ENCODE measurements around the gene ARMH2. TPM values are rescaled to one million over a fixed set of nuclear protein-coding genes. Genes with fewer than 3 reads are reported as not detected.
"Not testable (repeated sequence)": the region's sequence is repeated elsewhere in the genome, so short reads cannot be mapped to it uniquely, and the experiment has no call there.

The ARMH2 gene
- total RNA-seq, 3 donors from 2014 or later (not counting 1 experiment from before 2014, with no cell fraction given) = 0.68 to 3.0 (median 1.2) TPM

DNA sequence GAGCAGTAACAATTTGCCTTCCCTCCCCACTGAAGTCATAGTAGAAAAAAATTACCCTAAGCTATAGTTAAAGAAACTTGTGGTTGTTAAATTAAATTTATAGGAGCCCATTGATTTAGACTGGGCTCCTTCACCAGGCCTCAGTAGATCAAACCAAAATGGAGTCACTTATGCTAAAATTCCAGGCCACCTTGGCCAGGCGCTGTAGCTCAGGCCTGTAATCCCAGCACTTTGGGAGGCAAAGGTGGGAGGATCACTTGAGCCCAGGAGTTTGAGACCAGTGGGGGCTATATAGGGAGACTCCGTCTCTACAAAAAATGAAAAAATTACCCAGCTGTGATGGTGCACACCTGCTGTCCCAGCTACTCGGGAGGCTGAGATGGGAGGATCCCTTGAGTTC, 39.0 kb downstream of the ARMH2 start:
- Mint-ChIP-seq H3K4me1 (no peaks in the 10 kb centered on the region), H3K27ac (no peak overlapping the region), H3K27me3 (ENCODE audit: low read depth in 2 of 2) (no peaks in the 10 kb centered on the region), H3K36me3 (no peaks in the 10 kb centered on the region), H3K9me3 (no peaks in the 10 kb centered on the region), H3K4me3 (no peak overlapping the region)
- WGBS (ENCODE audit: insufficient coverage) = 97% methylated on average over 3 of the region's 3 CpGs
- Histone ChIP-seq H3K4me3 (ENCODE audit: low read length) (no peak overlapping the region), H3K4me1 (ENCODE audit: control insufficient read depth, insufficient read depth, low read length) (no peaks in the 10 kb centered on the region), H3K27ac (ENCODE audit: low read length) (no peak overlapping the region), H3K9me3 (ENCODE audit: control insufficient read depth, insufficient read depth, low read length) (no peaks in the 10 kb centered on the region), H3K27me3 (ENCODE audit: control insufficient read depth, insufficient read depth, low read length) (no peaks in the 10 kb centered on the region), H3K36me3 (ENCODE audit: control insufficient read depth, insufficient read depth, low read length) (no peaks in the 10 kb centered on the region)
- intact Hi-C loops (cut with micrococcal nuclease) = no loop called here
- no peak for ATAC-seq
- TF ChIP-seq, protein P1, sequence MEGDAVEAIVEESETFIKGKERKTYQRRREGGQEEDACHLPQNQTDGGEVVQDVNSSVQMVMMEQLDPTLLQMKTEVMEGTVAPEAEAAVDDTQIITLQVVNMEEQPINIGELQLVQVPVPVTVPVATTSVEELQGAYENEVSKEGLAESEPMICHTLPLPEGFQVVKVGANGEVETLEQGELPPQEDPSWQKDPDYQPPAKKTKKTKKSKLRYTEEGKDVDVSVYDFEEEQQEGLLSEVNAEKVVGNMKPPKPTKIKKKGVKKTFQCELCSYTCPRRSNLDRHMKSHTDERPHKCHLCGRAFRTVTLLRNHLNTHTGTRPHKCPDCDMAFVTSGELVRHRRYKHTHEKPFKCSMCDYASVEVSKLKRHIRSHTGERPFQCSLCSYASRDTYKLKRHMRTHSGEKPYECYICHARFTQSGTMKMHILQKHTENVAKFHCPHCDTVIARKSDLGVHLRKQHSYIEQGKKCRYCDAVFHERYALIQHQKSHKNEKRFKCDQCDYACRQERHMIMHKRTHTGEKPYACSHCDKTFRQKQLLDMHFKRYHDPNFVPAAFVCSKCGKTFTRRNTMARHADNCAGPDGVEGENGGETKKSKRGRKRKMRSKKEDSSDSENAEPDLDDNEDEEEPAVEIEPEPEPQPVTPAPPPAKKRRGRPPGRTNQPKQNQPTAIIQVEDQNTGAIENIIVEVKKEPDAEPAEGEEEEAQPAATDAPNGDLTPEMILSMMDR (IDR thresholded peaks at IDR 0.05) = no peak
- no peak for DNase-seq

DNA sequence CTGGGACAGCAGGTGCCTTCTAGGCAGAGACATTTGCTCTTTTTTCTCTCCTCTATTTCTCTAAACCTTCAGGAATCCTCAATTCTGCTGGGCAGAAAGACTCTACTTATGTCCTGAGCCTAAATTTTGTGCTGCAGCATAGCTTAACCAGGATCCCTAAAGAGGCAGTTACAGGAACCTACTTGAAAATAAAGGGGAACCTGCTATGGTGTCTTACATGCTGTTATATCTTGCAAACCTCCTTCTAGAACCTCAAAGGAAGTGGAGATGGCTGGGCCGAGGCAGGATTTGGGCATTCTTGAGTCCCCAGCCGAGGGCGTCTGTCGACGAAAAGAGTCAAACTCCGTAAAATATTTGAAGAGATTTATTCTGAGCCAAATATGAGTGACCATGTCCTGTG, 41.1 kb downstream of the ARMH2 start:
- DNase-seq = no peak
- intact Hi-C loops (cut with micrococcal nuclease) = no loop called here
- TF ChIP-seq, protein P1 (IDR thresholded peaks at IDR 0.05) = no peak
- no peak for ATAC-seq
- H3K9me3 Mint-ChIP-seq = no peaks in the 10 kb centered on the region
- no peak overlapping the region for H3K4me3 ChIP-seq (ENCODE audit: low read length)
- H3K27ac ChIP-seq (ENCODE audit: low read length) = no peak overlapping the region
- H3K36me3 Mint-ChIP-seq = no peaks in the 10 kb centered on the region
- no peak overlapping the region for H3K4me3 Mint-ChIP-seq
- H3K27me3 Mint-ChIP-seq (ENCODE audit: low read depth in 2 of 2) = peaks cover 0 to 12% of the 10 kb centered on the region in 2 donors
- 71% methylated on average over 6 of the region's 6 CpGs for WGBS (ENCODE audit: insufficient coverage)
- no peaks in the 10 kb centered on the region for H3K4me1 Mint-ChIP-seq
- no peaks in the 10 kb centered on the region for H3K4me1 ChIP-seq (ENCODE audit: control insufficient read depth, insufficient read depth, low read length)
- H3K9me3 ChIP-seq (ENCODE audit: control insufficient read depth, insufficient read depth, low read length) = no peaks in the 10 kb centered on the region
- H3K27ac Mint-ChIP-seq = peak overlapping the region in 1 of 2 donors; percentile 7
- no peaks in the 10 kb centered on the region for H3K27me3 ChIP-seq (ENCODE audit: control insufficient read depth, insufficient read depth, low read length)
- no peaks in the 10 kb centered on the region for H3K36me3 ChIP-seq (ENCODE audit: control insufficient read depth, insufficient read depth, low read length)

DNA sequence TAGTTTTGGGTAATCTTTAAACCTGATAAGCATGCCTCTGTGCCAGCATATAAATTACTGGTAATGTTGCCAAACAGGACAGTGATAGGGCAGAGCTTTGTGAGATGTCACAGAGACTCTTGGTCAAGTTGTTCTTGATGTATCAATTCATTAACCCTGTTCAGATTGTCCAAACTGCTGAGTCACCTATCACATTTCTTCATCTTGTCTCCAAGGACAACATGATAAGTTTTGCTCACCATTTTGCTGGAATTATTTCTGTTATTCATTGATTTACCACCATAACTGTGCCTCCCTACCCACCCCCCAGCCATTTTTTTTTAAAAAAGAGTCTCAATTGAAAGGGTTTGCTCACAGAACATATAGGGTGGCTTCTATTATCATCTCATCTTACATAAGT, 43.4 kb downstream of the ARMH2 start:
- Histone ChIP-seq H3K4me1 (ENCODE audit: control insufficient read depth, insufficient read depth, low read length) (no peaks in the 10 kb centered on the region), H3K27me3 (ENCODE audit: control insufficient read depth, insufficient read depth, low read length) (no peaks in the 10 kb centered on the region), H3K9me3 (ENCODE audit: control insufficient read depth, insufficient read depth, low read length) (no peaks in the 10 kb centered on the region), H3K4me3 (ENCODE audit: low read length) (no peak overlapping the region), H3K36me3 (ENCODE audit: control insufficient read depth, insufficient read depth, low read length) (no peaks in the 10 kb centered on the region), H3K27ac (ENCODE audit: low read length) (no peak overlapping the region)
- TF ChIP-seq, protein P1 (IDR thresholded peaks at IDR 0.05) = no peak
- Mint-ChIP-seq H3K4me1 (no peaks in the 10 kb centered on the region), H3K27me3 (ENCODE audit: low read depth in 2 of 2) (peaks cover 5 to 22% of the 10 kb centered on the region in 2 donors), H3K4me3 (no peak overlapping the region), H3K9me3 (no peaks in the 10 kb centered on the region), H3K27ac (no peak overlapping the region), H3K36me3 (no peaks in the 10 kb centered on the region)
- ATAC-seq (no peak), DNase-seq (no peak)
- intact Hi-C loops (cut with micrococcal nuclease) = no loop called here

DNA sequence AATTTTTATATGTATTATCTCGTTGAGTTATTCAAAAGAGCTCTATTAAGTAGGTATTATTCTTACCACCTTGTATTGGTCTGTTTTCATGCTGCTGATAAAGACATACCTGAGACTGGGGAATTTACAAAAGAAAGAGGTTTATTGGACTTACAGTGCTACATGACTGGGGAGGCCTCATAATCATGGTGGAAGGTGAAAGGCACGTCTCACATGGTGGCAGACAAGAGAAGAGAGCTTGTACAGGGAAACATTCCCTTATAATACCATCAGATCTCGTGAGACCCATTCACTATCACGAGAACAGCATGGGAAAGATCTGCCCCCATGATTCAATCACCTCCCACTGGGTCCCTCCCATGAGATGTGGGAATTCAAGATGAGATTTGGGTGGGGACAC, 44.3 kb downstream of the ARMH2 start:
- H3K36me3 Mint-ChIP-seq; DNase-seq; H3K4me1 Mint-ChIP-seq; H3K4me3 ChIP-seq (ENCODE audit: low read length); H3K9me3 Mint-ChIP-seq; H3K4me3 Mint-ChIP-seq; H3K4me1 ChIP-seq (ENCODE audit: control insufficient read depth, insufficient read depth, low read length); H3K27ac ChIP-seq (ENCODE audit: low read length); H3K27me3 ChIP-seq (ENCODE audit: control insufficient read depth, insufficient read depth, low read length); ATAC-seq; H3K36me3 ChIP-seq (ENCODE audit: control insufficient read depth, insufficient read depth, low read length); H3K27ac Mint-ChIP-seq; intact Hi-C loops (cut with micrococcal nuclease); H3K9me3 ChIP-seq (ENCODE audit: control insufficient read depth, insufficient read depth, low read length): not testable (repeated sequence)
- WGBS (ENCODE audit: insufficient coverage) = 100% methylated on average over 1 of the region's 4 CpGs
- H3K27me3 Mint-ChIP-seq (ENCODE audit: low read depth in 2 of 2) = peaks cover 5 to 24% of the 10 kb centered on the region in 2 donors
